HEK293T (cell line): ENCODE results near the gene DLG1.

Experiments
- ARNT ChIP-seq: fragments of 450-650 bp; IDR thresholded peaks from 2 replicates; pipeline ENCODE4 v1.6.1; 2017; ENCODE audit warnings: mild to moderate bottlenecking
- BHLHE40 ChIP-seq: fragments of 450-650 bp; IDR thresholded peaks from 2 replicates; pipeline ENCODE4 v1.6.1; 2016; ENCODE audit warnings: mild to moderate bottlenecking, moderate library complexity, borderline replicate concordance
- CTBP1 ChIP-seq: fragments of 450-650 bp; IDR thresholded peaks from 2 replicates; pipeline ENCODE4 v1.6.1; 2016; ENCODE audit warnings: borderline replicate concordance
- ELF4 ChIP-seq: fragments of 450-650 bp; IDR thresholded peaks from 2 replicates; pipeline ENCODE4 v1.6.1; 2017; ENCODE audit warnings: antibody characterized with exemption
- FOXA1 ChIP-seq: fragments of 450-650 bp; IDR thresholded peaks from 2 replicates; pipeline ENCODE4 v1.6.1; 2016; ENCODE audit warnings: mild to moderate bottlenecking
- FOXK2 ChIP-seq: fragments of 450-650 bp; IDR thresholded peaks from 2 replicates; pipeline ENCODE4 v1.6.1; 2016; ENCODE audit warnings: mild to moderate bottlenecking
- FOXM1 ChIP-seq: fragments of 450-650 bp; IDR thresholded peaks from 2 replicates; pipeline ENCODE4 v1.6.1; 2017; ENCODE audit warnings: mild to moderate bottlenecking, borderline replicate concordance
- L3MBTL2 ChIP-seq: fragments of 450-650 bp; conservative IDR thresholded peaks from 2 replicates; pipeline ENCODE4 v1.6.1; 2016; ENCODE audit warnings: mild to moderate bottlenecking
- SP1 ChIP-seq: fragments of 450-650 bp; IDR thresholded peaks from 2 replicates; pipeline ENCODE4 v1.6.1; 2017
- ZNF384 ChIP-seq: fragments of 450-650 bp; IDR thresholded peaks from 2 replicates; pipeline ENCODE4 v1.6.1; 2016

DNA sequence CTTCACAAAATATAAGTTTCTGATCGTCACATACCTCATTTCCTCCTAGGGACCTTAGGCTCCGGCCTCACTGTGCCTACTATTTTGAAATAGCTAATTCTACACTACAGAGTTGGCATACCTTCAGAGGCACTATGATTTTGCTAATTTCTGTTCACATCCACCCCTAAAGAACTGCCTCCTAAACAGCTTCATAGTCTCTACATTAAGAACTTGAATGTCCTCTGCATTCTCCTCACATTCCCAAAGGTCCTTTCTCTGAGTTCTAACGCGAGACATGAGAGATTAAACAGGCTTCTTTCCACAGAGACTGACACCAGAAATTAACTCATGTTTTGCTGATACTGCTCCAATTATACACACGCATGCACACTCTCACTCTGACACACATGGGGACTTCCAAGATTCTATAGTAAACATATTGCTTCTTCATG, 75.5 kb downstream of the DLG1 start:
- TF ChIP-seq ZNF384 (no peak), SP1 (no peak), CTBP1 (no peak), BHLHE40 (no peak), ELF4 (no peak), FOXA1 (no peak), ARNT (no peak), FOXM1 (no peak), FOXK2 (no peak), L3MBTL2 (no peak)
